IMR-90 (cell line): ENCODE results near the gene TBC1D22A.

Experiments
- BHLHE40 ChIP-seq: fragments of 150-350 bp; IDR thresholded peaks from 2 replicates; pipeline ENCODE4 v1.6.1; 2016; ENCODE audit warnings: mild to moderate bottlenecking, low read depth, low read length
- CTCF ChIP-seq: conservative IDR thresholded peaks from 2 replicates; pipeline ENCODE4 v1.5.1; 2012; ENCODE audit warnings: mild to moderate bottlenecking, low read depth, low read length, improper control_type of control experiment
- FOS ChIP-seq: fragments of 150-350 bp; IDR thresholded peaks from 2 replicates; pipeline ENCODE4 v1.6.1; 2016; ENCODE audit warnings: low read depth, low read length
- MAFK ChIP-seq: IDR thresholded peaks from 2 replicates; pipeline ENCODE4 v1.6.1; 2012; ENCODE audit warnings: low read depth, low read length, improper control_type of control experiment
- RAD21 ChIP-seq: IDR thresholded peaks from 2 replicates; pipeline ENCODE4 v1.6.1; 2012; ENCODE audit warnings: low read length, improper control_type of control experiment

- no peak for TF ChIP-seq CTCF
- TF ChIP-seq BHLHE40, result no peak
- TF ChIP-seq RAD21, result no peak
- no peak for TF ChIP-seq FOS
- TF ChIP-seq MAFK, result no peak
Observed at GRCh38 chr22:46941968-46942798, 179.7 kb downstream of the TBC1D22A start.
